ENCODE results near the gene NCAM1. TPM values are rescaled to one million over a fixed set of nuclear protein-coding genes. Genes with fewer than 3 reads are reported as not detected.

NCAM1 gene
- polyA plus RNA-seq, 2 of the 4 experiments (the other 2 are of a cell fraction), result 0.01 to 0.12 TPM

DNA sequence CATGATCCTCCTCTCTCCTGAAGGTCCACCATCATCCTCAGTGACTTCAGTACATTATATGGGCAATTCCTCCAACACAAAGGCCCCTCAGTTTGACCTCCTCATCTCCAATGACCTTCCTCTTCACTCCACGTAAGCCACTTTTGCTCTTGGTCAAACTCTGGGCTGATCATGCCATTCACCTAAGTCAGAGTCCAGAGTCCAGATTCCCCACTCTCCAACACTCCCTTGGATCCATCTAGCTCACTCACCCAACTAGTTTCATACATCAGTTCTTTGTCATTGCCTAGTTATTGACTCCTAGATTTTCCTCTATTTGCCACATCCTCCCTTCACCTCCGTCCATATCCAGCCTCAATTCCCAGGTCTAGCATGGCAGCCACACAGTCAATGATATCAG is 322.7 kb downstream of the NCAM1 start:
- ChIA-PET POLR2A (no interaction called here), CTCF (interaction anchor here (1.4 to 1.8 kb wide), 2 partner anchors 15 to 696 kb away, joined by 4 to 5 read pairs; no protein-coding TSS in a partner anchor)
- 0% methylated on average over 2 of the region's 2 CpGs for WGBS (ENCODE audit: missing lambda C conversion rate)
- Histone ChIP-seq H3K4me3 (no peak overlapping the region), H3K4me1 (no peaks in the 10 kb centered on the region), H3K4me2 (no peak overlapping the region), H3K9me3 (no peaks in the 10 kb centered on the region), H3K27ac (no peak overlapping the region)
- DNase-seq (ENCODE audit: low read depth in 1 of 2, low spot score in 1 of 2), result no peak
- no peak for TF ChIP-seq JUNB (IDR thresholded peaks at IDR 0.05)
- TF ChIP-seq POLR2A (IDR thresholded peaks at IDR 0.05; ENCODE audit: low read length), result no peak
- TF ChIP-seq, protein P1, sequence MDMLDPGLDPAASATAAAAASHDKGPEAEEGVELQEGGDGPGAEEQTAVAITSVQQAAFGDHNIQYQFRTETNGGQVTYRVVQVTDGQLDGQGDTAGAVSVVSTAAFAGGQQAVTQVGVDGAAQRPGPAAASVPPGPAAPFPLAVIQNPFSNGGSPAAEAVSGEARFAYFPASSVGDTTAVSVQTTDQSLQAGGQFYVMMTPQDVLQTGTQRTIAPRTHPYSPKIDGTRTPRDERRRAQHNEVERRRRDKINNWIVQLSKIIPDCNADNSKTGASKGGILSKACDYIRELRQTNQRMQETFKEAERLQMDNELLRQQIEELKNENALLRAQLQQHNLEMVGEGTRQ (IDR thresholded peaks at IDR 0.05), result no peak
- TF ChIP-seq ZSCAN20 (CRISPR knock-in tag; IDR thresholded peaks at IDR 0.05), result no peak
- TF ChIP-seq NPAS2 (CRISPR knock-in tag; IDR thresholded peaks at IDR 0.05; ENCODE audit: borderline replicate concordance), result no peak
- TF ChIP-seq PHF8 (IDR thresholded peaks at IDR 0.05; ENCODE audit: borderline replicate concordance, low read depth), result no peak
- TF ChIP-seq HEYL (CRISPR knock-in tag; IDR thresholded peaks at IDR 0.05), result no peak
- TF ChIP-seq HOXA7 (CRISPR knock-in tag; IDR thresholded peaks at IDR 0.05), result no peak
- no peak for TF ChIP-seq EHMT2 (IDR thresholded peaks at IDR 0.05; ENCODE audit: low read depth)
- TF ChIP-seq SREBF2 (IDR thresholded peaks at IDR 0.05), result no peak
- no peak for TF ChIP-seq CHD4 (IDR thresholded peaks at IDR 0.05; ENCODE audit: borderline replicate concordance)
- TF ChIP-seq MAZ (IDR thresholded peaks at IDR 0.05; ENCODE audit: borderline replicate concordance, low read depth, low read length), result no peak
- no peak for TF ChIP-seq ZFP36 (IDR thresholded peaks at IDR 0.05; ENCODE audit: borderline replicate concordance, partially characterized antibody)
- no peak for TF ChIP-seq RNF2 (IDR thresholded peaks at IDR 0.05; ENCODE audit: borderline replicate concordance, low read depth)
- no peak for TF ChIP-seq CBX8 (IDR thresholded peaks at IDR 0.05)
- TF ChIP-seq ESRRA (IDR thresholded peaks at IDR 0.05; ENCODE audit: borderline replicate concordance, low read length), result no peak
- FAIRE-seq, result no peak
- no peak for ATAC-seq

DNA sequence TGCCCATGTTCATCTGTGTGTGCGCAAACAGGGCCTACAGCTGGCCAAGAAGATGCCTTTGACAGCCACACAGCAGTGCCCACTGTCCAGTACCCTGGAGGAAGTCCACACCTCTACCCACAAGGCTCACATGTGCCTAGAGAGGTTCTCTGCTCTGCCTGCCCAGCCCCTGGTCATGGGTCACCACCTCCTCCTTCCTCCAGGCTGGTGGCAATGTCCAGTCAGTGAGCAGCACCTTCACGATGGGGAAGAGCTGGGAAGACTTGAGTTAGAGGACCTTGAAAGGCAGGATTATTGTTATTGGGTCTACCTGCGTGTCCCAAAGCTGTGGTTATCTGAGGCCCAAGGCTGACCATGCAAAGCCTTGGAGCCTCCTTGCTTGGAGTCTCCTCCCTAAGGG is 324.8 kb downstream of the NCAM1 start:
- ChIA-PET POLR2A (no interaction called here), CTCF (no interaction called here)
- H3K4me2 ChIP-seq, result no peak overlapping the region
- ATAC-seq (no peak), FAIRE-seq (no peak), DNase-seq (ENCODE audit: low read depth in 1 of 2, low spot score in 1 of 2) (no peak)
- no peak overlapping the region for H3K27ac ChIP-seq
- no peak overlapping the region for H3K4me3 ChIP-seq
- no peaks in the 10 kb centered on the region for H3K4me1 ChIP-seq
- no peaks in the 10 kb centered on the region for H3K9me3 ChIP-seq
- TF ChIP-seq NR3C1 (IDR thresholded peaks at IDR 0.05) (no peak), CBX2 (IDR thresholded peaks at IDR 0.05; ENCODE audit: borderline replicate concordance, low read depth) (no peak), BHLHE40 (IDR thresholded peaks at IDR 0.05; ENCODE audit: low read depth, low read length) (no peak), JUN (IDR thresholded peaks at IDR 0.05) (no peak), MYC (IDR thresholded peaks at IDR 0.05; ENCODE audit: borderline replicate concordance, low read length) (no peak), TP53 (CRISPR knock-in tag; IDR thresholded peaks at IDR 0.05) (no peak), POLR2A (IDR thresholded peaks at IDR 0.05; ENCODE audit: low read length) (no peak), POLR2AphosphoS2 (conservative IDR thresholded peaks at IDR 0.05; ENCODE audit: low read length) (no peak), RAD21 (conservative IDR thresholded peaks at IDR 0.05 in 1 of 2, IDR thresholded peaks at IDR 0.05 in 1 of 2) (no peak), ZFP36 (IDR thresholded peaks at IDR 0.05; ENCODE audit: borderline replicate concordance, partially characterized antibody) (no peak), KDM5A (IDR thresholded peaks at IDR 0.05) (no peak), HDAC2 (IDR thresholded peaks at IDR 0.05) (no peak), HOXA7 (CRISPR knock-in tag; IDR thresholded peaks at IDR 0.05) (no peak), FOSL2 (IDR thresholded peaks at IDR 0.05) (no peak), FOSL2 (CRISPR knock-in tag; IDR thresholded peaks at IDR 0.05) (no peak), HEYL (CRISPR knock-in tag; IDR thresholded peaks at IDR 0.05) (no peak)
- TF ChIP-seq, protein P2, sequence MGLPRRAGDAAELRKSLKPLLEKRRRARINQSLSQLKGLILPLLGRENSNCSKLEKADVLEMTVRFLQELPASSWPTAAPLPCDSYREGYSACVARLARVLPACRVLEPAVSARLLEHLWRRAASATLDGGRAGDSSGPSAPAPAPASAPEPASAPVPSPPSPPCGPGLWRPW (IDR thresholded peaks at IDR 0.05), result no peak
- TF ChIP-seq, protein P3, sequence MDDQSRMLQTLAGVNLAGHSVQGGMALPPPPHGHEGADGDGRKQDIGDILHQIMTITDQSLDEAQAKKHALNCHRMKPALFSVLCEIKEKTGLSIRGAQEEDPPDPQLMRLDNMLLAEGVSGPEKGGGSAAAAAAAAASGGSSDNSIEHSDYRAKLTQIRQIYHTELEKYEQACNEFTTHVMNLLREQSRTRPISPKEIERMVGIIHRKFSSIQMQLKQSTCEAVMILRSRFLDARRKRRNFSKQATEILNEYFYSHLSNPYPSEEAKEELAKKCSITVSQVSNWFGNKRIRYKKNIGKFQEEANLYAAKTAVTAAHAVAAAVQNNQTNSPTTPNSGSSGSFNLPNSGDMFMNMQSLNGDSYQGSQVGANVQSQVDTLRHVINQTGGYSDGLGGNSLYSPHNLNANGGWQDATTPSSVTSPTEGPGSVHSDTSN (IDR thresholded peaks at IDR 0.05), result no peak
- TF ChIP-seq, protein P4, sequence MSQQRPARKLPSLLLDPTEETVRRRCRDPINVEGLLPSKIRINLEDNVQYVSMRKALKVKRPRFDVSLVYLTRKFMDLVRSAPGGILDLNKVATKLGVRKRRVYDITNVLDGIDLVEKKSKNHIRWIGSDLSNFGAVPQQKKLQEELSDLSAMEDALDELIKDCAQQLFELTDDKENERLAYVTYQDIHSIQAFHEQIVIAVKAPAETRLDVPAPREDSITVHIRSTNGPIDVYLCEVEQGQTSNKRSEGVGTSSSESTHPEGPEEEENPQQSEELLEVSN (IDR thresholded peaks at IDR 0.05; ENCODE audit: borderline replicate concordance, low read depth), result no peak
- WGBS (ENCODE audit: missing lambda C conversion rate), result 28% methylated on average over 3 of the region's 3 CpGs

Data from A549 (cell line).